Measurements from ENCODE around the gene CCR7.
"Not testable (repeated sequence)": the region's sequence is repeated elsewhere in the genome, so short reads cannot be mapped to it uniquely, and the experiment has no call there.

Gene CCR7

DNA sequence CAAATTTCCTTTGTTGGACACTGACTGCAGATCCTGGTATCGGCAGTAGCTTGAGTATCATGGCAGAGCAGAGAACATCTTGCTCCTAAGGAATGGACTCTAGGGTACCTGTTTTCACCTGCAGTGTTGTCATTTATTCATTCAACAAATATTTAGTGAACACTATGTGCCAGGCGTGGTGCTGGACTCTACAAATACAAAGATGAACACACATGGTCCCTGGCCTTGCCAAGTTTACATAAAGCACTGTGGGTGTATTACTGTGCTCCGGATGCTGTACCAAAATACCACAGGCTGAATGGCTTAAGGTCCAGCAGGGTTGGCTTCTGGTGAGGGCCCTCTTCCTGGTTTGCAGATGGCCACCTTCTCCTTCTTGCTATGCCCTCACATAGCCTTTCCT lies 14.2 kb upstream of the CCR7 start:
- TF ChIP-seq, protein P1, sequence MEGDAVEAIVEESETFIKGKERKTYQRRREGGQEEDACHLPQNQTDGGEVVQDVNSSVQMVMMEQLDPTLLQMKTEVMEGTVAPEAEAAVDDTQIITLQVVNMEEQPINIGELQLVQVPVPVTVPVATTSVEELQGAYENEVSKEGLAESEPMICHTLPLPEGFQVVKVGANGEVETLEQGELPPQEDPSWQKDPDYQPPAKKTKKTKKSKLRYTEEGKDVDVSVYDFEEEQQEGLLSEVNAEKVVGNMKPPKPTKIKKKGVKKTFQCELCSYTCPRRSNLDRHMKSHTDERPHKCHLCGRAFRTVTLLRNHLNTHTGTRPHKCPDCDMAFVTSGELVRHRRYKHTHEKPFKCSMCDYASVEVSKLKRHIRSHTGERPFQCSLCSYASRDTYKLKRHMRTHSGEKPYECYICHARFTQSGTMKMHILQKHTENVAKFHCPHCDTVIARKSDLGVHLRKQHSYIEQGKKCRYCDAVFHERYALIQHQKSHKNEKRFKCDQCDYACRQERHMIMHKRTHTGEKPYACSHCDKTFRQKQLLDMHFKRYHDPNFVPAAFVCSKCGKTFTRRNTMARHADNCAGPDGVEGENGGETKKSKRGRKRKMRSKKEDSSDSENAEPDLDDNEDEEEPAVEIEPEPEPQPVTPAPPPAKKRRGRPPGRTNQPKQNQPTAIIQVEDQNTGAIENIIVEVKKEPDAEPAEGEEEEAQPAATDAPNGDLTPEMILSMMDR (IDR thresholded peaks at IDR 0.05; ENCODE audit: extremely low read depth, insufficient read depth, missing control alignments) = no peak
- in situ Hi-C loops (cut with MboI; ENCODE audit: low pct_unique_long_range_greater_than_20kb, low sequenced_read_pairs, unreplicated experiment) = no loop called here
- no peak for DNase-seq (ENCODE audit: low spot score)

DNA sequence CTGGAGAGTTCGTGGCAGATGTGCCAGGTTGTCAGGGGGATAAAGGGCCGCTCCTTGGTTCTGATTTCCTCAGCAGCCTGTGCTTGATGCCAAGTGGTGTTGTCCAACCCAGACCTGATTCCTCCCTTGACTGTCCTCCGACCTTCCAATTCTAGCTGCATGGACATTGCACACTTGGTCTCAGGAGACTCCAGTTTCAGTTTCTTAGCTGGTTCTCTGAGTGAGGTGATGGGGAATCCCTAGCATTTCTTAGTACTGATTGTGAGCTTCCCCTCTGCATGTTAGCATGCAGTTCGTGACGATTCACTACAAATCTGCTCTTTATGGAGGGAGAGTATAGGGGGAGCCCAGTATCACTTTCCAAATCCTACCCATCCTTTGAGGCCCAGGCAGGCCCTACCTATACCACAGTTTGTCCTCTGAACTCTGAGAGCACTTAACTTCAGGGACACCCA lies 12.4 kb upstream of the CCR7 start:
- in situ Hi-C loops (cut with MboI; ENCODE audit: low pct_unique_long_range_greater_than_20kb, low sequenced_read_pairs, unreplicated experiment) = no loop called here
- TF ChIP-seq, protein P1 (IDR thresholded peaks at IDR 0.05; ENCODE audit: extremely low read depth, insufficient read depth, missing control alignments) = no peak
- no peak for DNase-seq (ENCODE audit: low spot score)

DNA sequence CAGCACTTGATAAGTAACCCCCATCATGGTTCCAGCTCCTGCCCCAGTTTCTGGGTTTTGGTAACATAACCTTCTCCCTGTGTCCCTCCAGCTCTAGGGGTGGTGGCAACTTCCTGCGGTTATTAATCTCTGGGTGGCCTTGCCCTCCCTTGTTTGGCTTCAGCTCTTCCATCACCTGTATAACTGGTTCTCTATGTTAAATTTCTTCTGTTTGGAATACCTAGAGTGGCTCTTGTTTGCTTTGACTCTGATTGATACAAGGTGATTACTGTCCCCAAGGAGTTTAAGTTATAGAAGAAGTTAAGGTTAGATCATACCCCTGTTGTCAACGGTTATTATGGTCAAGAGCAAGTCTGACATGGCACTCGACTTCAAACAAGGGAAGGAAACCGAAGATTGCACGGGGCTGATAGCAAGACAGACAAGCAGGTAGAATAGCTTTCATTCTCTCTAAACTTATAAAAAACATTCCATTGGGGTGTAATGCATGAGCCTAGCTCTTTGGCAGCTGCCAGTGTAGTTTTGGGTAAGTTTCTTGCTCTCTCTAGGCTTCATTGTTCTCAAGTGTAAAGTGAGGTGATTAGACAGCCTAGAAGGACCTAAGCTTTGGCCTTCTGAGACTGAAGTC lies 11.0 kb upstream of the CCR7 start:
- in situ Hi-C loops (cut with MboI; ENCODE audit: low pct_unique_long_range_greater_than_20kb, low sequenced_read_pairs, unreplicated experiment) = no loop called here
- DNase-seq (ENCODE audit: low spot score) = no peak
- TF ChIP-seq, protein P1 (IDR thresholded peaks at IDR 0.05; ENCODE audit: extremely low read depth, insufficient read depth, missing control alignments) = no peak

DNA sequence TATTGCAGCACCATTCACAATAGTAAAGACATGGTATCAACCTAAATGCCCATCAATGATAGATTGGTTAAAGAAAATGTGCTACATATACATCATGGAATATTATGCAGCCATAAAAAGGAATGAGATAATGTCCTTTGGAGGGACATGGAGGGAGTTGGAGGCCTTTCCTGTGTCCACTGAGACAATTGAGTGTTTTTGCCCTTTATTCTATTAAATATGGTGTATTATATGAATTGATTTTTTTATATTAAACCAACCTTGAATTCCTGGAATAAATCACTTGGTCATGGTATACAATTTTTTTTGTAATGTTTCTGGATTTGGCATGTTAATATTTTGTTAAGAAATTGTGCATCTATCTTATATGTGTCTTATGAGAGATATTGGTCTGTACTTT lies 9.0 kb upstream of the CCR7 start:
- DNase-seq (ENCODE audit: low spot score) = no peak
- in situ Hi-C loops (cut with MboI; ENCODE audit: low pct_unique_long_range_greater_than_20kb, low sequenced_read_pairs, unreplicated experiment) = no loop called here
- TF ChIP-seq, protein P1 (IDR thresholded peaks at IDR 0.05; ENCODE audit: extremely low read depth, insufficient read depth, missing control alignments) = no peak

DNA sequence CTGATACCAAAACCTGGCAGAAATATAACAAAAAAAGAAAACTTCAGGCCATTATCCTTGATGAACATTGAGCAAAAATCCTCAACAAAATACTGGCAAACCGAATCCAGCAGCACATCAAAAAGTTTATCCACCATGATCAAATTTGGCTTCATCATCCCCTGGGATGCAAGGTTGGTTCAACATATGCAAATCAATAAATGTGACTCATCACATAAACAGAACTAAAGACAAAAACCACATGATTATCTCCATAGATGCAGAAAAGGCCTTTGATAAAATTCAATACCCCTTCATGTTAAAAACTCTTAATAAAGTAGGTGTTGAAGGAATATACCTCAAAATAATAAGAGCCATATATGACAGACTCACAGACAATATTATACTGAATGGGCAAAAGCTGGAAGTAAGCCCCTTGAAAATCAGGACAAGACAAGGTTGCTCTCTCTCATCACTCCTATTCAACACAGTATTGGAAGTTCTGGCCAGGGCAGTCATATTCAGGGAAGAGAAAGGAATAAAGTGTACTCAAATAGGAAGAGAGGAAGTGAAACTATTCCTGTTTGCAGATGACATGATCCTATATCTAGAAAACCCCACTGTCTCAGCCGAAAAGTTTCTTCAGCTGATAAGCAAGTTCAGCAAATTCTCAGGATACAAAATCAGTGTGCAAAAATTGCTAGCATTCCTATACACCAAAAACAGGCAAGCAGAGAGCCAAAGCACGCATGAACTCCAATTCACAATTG lies 7.1 kb upstream of the CCR7 start:
- in situ Hi-C loops (cut with MboI; ENCODE audit: low pct_unique_long_range_greater_than_20kb, low sequenced_read_pairs, unreplicated experiment) = not testable (repeated sequence)

DNA sequence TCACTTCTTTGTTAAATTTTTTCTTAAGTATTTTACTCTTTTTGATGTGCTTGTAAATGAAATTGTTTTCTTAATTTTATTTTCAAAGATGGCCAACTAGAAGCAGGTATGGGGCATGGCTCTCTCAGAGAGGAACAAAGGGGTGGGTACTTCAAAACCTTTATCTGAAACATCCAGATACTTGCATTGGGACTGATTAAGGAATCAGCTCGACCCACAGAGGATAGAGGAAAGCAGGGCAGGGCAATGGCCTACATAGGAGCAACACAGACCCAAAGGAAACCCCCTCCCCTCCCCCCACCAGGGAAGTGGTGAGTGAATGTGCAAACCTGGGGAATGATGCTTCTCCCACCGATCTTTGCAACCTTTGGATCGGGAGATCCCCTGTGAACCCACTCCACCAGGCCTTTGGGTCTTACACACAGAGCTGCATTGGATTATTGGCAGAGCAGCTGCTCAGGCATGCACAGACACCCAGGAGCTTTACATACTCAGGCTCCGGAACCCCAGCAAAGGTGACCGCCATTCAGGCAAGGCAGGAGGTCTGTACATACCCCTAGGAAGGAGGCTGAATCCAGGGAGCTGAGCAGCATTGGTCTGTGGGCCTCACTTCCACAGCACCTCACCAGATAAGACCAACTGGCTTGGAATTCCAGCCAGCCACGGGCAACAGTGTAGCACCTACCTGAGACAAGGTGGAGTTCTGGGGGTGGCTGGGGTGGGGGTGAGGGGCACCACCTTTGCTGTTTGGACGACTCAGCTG lies 3.0 kb upstream of the CCR7 start:
- in situ Hi-C loops (cut with MboI; ENCODE audit: low pct_unique_long_range_greater_than_20kb, low sequenced_read_pairs, unreplicated experiment) = loop anchor here (10.0 kb wide), 1 partner anchor 47 kb away; no protein-coding TSS in a partner anchor
- no peak for DNase-seq (ENCODE audit: low spot score)
- TF ChIP-seq, protein P1 (IDR thresholded peaks at IDR 0.05; ENCODE audit: extremely low read depth, insufficient read depth, missing control alignments) = no peak

More for the DNA sequence above, 7.1 kb upstream of the CCR7 start:
- not testable (repeated sequence) for DNase-seq (ENCODE audit: low spot score)
